Kidney epithelial cell (primary cell): ENCODE data around the gene CHCHD3. TPM values are rescaled to one million over a fixed set of nuclear protein-coding genes. Genes with fewer than 3 reads are reported as not detected.
A peak's percentile ranks its signal among the peaks of the same experiment; 100 is the strongest.

Source experiments
- DNase-seq: peaks from one replicate; pipeline ENCODE4 v3.0.0-alpha.2; 2010; ENCODE audit warnings: low read depth
- H3K27me3 ChIP-seq: 2 replicates; pipeline ENCODE4 v1.6.0; 2011; ENCODE audit warnings: low read length; ENCODE audit not compliant: control insufficient read depth, insufficient read depth
- H3K36me3 ChIP-seq: 2 replicates; pipeline ENCODE4 v1.5.1; 2011; ENCODE audit warnings: low read length; ENCODE audit not compliant: control insufficient read depth, insufficient read depth
- H3K4me3 ChIP-seq: 2 replicates; pipeline ENCODE4 v1.5.1; 2011; ENCODE audit warnings: low read depth, mild to moderate bottlenecking, control low read depth, low read length
- CTCF ChIP-seq: IDR thresholded peaks from 2 replicates; pipeline ENCODE4 v1.5.1; 2011; ENCODE audit warnings: mild to moderate bottlenecking, moderate library complexity, low read length, control low read depth, inconsistent platforms; ENCODE audit not compliant: insufficient read depth, poor library complexity, severe bottlenecking
- total RNA-seq: library from RNA; depleted of rRNA; stranded (reverse); fragments of >200 nt; gene quantifications from 2 replicates; pipeline ENCODE4 v1.2.3, GENCODE V29; 2015

The CHCHD3 gene
- total RNA-seq, 1 donor from 2014 or later = 119 TPM

DNA sequence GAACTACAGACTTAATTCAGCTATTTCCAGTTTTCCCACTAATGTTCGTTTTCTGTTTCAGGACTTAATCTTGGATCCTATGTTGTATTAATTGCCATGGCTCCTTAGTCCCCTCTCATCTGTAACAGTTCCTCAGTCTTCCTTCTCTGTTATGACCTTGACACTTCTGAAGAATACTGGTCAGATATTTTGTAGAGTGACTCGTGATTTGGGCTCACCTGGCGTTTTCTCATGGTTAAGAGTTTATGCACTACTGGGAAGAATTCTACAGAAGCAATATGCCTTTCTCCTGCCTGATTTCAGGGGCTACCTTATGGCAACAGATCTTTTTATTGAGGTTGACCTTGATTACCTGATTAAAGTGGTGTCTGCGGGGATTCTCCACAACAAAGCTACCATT lies 239.4 kb downstream of the CHCHD3 start:
- Histone ChIP-seq H3K4me3 (no peak overlapping the region), H3K36me3 (no peaks in the 10 kb centered on the region), H3K27me3 (no peaks in the 10 kb centered on the region)
- DNase-seq = no peak
- TF ChIP-seq CTCF = no peak

- no peak for TF ChIP-seq CTCF
Measured at GRCh38 chr7:132840199-132840598, 241.7 kb downstream of the CHCHD3 start.

DNA sequence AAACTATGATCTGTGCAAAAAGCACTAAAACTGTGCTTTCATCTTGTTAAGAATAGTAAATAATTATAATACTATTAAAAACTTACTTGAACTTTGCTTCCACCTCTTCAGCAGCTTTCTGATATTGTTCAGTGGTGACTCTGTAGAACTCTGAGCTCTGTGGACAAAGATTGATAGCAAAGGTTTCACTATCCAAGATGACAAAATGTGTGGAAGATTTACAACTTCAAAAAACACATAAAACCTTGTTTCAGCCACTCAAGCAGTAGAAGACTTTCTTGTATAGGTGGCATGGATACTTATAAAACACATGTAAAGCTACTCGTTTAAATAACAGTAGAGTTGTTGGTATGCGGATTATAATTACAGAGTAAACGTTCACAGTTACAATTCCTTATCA lies 243.6 kb downstream of the CHCHD3 start:
- TF ChIP-seq CTCF = no peak
- Histone ChIP-seq H3K27me3 (no peaks in the 10 kb centered on the region), H3K36me3 (no peaks in the 10 kb centered on the region), H3K4me3 (no peak overlapping the region)
- DNase-seq = no peak

More at GRCh38 chr7:132840199-132840598, 241.7 kb downstream of the CHCHD3 start:
- Histone ChIP-seq H3K4me3 (no peak overlapping the region), H3K36me3 (no peaks in the 10 kb centered on the region), H3K27me3 (no peaks in the 10 kb centered on the region)
- no peak for DNase-seq

- TF ChIP-seq CTCF = no peak
- Histone ChIP-seq H3K27me3 (no peaks in the 10 kb centered on the region), H3K4me3 (no peak overlapping the region), H3K36me3 (no peaks in the 10 kb centered on the region)
- DNase-seq = no peak
Measured at GRCh38 chr7:132837529-132837928, 244.4 kb downstream of the CHCHD3 start.

DNA sequence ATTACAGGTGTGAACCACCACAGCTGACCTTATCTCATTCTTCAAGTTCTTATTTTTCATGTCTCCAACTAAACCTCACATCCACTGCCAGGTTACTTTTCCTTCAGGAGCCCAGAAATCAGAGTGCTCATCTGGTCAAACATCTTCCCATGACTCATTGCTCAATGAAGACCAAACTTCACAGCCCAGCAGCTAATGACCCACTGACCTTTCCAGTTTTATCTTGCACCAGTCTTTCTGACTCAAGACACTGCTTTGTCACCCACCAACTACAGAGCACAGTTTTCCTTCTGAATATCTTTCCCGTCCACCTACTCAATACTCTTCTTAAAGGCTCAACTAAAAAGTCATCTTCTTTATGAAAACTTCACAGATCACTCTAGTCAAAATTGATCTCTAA lies 245.1 kb downstream of the CHCHD3 start:
- H3K36me3 ChIP-seq = no peaks in the 10 kb centered on the region
- H3K27me3 ChIP-seq = no peaks in the 10 kb centered on the region
- DNase-seq = peak; percentile 16
- no peak overlapping the region for H3K4me3 ChIP-seq
- TF ChIP-seq CTCF = no peak

- DNase-seq = no peak
- TF ChIP-seq CTCF = no peak
- Histone ChIP-seq H3K4me3 (no peak overlapping the region), H3K27me3 (no peaks in the 10 kb centered on the region), H3K36me3 (no peaks in the 10 kb centered on the region)
Measured at GRCh38 chr7:132830941-132831340, 250.9 kb downstream of the CHCHD3 start.
